Bone marrow (tissue), 2 donors: Measurements from ENCODE around the gene IL6ST.

Source experiments
- DNase-seq, 2 donors: peaks; one replicate each; lab custom pipeline; 2025; lab: John Stamatoyannopoulos, UW

The IL6ST gene

GRCh38 chr5:55920784-55921183 is 74.0 kb downstream of the IL6ST start:
- DNase-seq: no peak

- DNase-seq: no peak
Measured at GRCh38 chr5:55919625-55920024, 75.1 kb downstream of the IL6ST start.

GRCh38 chr5:55918087-55919035 is 76.4 kb downstream of the IL6ST start:
- DNase-seq: no peak

- no peak for DNase-seq
Measured at GRCh38 chr5:55917402-55918086, 77.2 kb downstream of the IL6ST start.

- DNase-seq: no peak
Measured at GRCh38 chr5:55916986-55917385, 77.8 kb downstream of the IL6ST start.

GRCh38 chr5:55915783-55916182 is 79.0 kb downstream of the IL6ST start:
- DNase-seq: no peak

GRCh38 chr5:55914971-55915370 is 79.8 kb downstream of the IL6ST start:
- no peak for DNase-seq

- no peak for DNase-seq
Measured at GRCh38 chr5:55913466-55914413, 81.0 kb downstream of the IL6ST start.

GRCh38 chr5:55911784-55912653 is 82.7 kb downstream of the IL6ST start:
- DNase-seq: no peak

- no peak for DNase-seq
Measured at GRCh38 chr5:55908804-55909203, 86.0 kb downstream of the IL6ST start.

- no peak for DNase-seq
Measured at GRCh38 chr5:55907927-55908326, 86.8 kb downstream of the IL6ST start.

- DNase-seq: no peak
Measured at GRCh38 chr5:55905251-55905650, 89.5 kb downstream of the IL6ST start.

GRCh38 chr5:55904152-55904551 is 90.6 kb downstream of the IL6ST start:
- DNase-seq: no peak

- DNase-seq: peak; percentile 38 to 76
Measured at GRCh38 chr5:55903121-55903701, 91.6 kb downstream of the IL6ST start.

GRCh38 chr5:55902696-55903095 is 92.1 kb downstream of the IL6ST start:
- DNase-seq: no peak

GRCh38 chr5:55900776-55901175 is 94.0 kb downstream of the IL6ST start:
- no peak for DNase-seq

- DNase-seq: no peak
Measured at GRCh38 chr5:55900068-55900467, 94.7 kb downstream of the IL6ST start.

GRCh38 chr5:55899344-55899743 is 95.4 kb downstream of the IL6ST start:
- no peak for DNase-seq

GRCh38 chr5:55897905-55898304 is 96.9 kb downstream of the IL6ST start:
- DNase-seq: no peak

GRCh38 chr5:55897206-55897894 is 97.4 kb downstream of the IL6ST start:
- no peak for DNase-seq
